HG02623 (cell line): Measurements from ENCODE around the gene BACE2.
"Not testable (repeated sequence)": the region's sequence is repeated elsewhere in the genome, so short reads cannot be mapped to it uniquely, and the experiment has no call there.

Experiments used
- ATAC-seq: cut with Tn5 transposase; IDR thresholded peaks from one replicate; pipeline ENCODE4 v1.9.1; 2021; ENCODE audit warnings: moderate library complexity; ENCODE audit not compliant: unreplicated experiment

Gene BACE2

DNA sequence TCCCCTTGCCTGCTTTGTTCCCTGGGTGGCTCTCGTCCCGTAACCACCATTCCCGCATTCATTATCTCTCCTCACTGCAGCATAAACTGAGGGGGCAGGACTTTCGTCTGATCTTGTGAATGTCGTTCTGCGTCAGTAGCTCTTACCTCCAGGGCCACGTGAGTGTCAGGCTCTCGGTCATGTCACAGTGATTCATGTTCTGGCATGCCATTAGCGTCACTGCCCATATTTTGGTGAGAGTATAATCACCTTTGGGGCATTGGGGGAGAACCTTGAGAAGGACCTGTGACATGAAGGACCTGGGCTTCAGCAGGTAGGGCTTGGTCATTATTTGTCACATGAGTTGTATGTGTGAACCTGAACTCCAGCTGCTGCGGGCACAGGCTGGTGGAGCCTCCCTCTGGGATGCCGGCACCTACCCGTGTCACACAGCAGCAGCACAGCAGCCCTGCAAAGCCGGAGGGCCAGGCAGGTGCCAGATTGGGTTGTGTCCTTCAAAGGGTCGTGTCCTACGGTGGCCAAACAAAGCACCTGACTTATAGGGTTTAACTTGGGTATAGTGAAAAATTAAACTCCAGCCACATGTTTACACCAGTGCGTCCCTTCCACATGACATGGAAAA lies 68.5 kb downstream of the BACE2 start:
- ATAC-seq: no peak

DNA sequence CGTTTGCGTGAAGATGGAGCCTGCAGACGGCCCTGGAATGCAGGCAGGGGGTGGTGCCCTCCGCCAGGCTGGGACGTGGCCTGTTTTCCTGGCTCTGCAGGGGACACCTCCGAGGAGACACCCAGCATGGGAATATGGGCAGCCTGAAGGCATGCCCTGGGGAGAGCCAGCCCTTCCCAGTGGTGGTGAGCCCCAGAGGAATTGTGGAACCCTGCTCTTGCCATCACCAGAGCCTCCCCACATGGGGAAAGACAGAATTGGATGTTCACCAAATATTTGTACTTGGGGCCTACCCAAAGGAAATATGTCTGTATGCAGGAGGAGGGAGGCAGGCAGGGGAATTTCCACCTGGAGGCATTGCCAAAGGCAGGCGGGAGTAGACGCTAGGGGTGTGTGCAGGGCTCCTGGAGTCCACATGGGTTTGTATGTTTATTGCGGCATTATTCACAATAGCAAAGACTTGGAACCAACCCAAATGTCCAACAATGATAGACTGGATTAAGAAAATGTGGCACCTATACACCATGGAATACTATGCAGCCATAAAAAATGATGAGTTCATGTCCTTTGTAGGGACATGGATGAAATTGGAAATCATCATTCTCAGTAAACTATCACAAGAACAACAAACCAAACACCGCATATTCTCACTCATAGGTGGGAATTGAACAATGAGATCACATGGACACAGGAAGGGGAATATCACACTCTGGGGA lies 70.3 kb downstream of the BACE2 start:
- ATAC-seq: not testable (repeated sequence)

GRCh38 chr21:41240040-41240439 lies 72.1 kb downstream of the BACE2 start:
- no peak for ATAC-seq

- ATAC-seq: no peak
Observed at GRCh38 chr21:41241341-41241740, 73.4 kb downstream of the BACE2 start.

- ATAC-seq: no peak
Observed at GRCh38 chr21:41242238-41242829, 74.4 kb downstream of the BACE2 start.

DNA sequence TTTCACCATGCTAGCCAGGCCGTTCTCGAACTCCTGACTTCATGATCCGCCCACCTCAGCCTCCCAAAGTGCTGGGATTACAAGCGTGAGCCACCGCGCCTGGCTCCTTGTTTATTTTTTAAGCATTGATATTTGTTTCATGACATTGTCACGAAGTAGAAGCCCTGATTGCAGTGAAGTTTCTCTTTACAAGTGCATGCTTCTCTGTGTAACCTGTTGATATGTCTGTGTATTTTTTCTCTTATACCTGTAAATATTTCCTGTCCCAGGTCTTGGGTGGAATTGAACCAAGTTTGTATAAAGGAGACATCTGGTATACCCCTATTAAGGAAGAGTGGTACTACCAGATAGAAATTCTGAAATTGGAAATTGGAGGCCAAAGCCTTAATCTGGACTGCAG lies 75.1 kb downstream of the BACE2 start:
- ATAC-seq: no peak

GRCh38 chr21:41244266-41244880 lies 76.4 kb downstream of the BACE2 start:
- ATAC-seq: not testable (repeated sequence)

GRCh38 chr21:41245509-41246135 lies 77.7 kb downstream of the BACE2 start:
- no peak for ATAC-seq

DNA sequence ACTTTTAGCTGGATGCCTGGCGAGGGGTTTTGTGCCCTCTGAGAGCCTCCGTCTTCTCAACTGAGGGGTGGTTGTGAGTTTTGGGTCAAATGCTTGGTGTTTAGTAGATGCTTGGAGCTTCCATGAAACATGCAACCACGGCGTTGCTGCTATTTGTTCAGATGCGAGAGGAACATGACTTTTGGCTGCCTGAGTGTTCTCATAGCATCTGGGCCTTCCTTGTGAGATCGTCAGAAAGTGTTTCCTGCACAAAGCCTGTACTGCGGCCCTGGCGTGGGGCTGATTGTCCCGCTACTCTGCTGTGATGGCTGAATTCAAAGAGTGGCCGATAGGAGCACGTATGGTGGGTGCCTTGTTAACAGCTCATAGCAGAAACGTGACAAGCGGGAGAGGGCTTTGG lies 78.8 kb downstream of the BACE2 start:
- no peak for ATAC-seq

DNA sequence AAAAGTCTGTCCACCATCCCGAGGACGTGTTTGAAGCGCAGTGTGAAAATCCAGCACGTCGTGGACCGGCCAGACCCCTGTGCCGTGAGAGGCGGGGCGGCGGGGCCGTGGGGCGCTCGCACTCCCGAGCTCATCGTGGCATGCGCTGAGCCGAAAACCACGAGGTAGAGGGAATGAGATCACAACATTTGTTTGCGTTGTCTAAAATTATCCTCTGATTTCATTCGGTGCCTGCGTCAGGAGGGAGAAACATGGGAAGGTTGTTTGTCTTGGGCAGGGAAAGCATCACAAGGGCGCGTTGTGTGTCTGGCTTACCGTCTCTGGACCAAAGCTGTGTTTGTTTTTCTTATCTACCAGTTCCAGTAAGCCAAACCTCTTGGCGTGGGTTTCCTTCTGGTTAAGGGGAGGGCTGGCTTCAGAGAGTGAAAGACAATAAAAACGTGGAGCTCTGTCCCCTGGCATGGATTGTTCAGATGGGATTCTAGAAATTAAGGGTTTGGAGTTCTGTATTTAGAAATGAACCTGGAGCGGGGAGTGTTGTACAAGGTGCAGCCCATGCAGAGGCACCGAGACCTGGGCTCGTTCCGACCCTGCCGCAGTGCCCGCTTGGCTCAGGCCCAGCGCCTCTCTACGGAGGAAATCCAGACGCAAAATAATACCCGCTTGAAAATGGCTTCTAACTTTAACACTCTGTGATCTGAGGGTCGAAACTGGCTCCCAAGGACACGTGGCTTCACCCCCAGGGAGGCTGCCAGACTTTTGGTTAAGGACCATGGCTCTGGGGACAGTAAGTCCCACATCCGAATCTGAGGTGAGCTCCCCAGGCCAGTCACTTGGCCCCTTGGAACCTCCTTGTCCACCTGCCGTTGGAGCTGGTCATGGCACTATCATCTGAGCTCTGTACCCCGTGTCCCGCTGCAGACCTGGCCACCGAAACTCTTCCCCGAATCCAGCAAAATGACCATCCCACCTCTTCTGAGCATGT lies 79.9 kb downstream of the BACE2 start:
- no peak for ATAC-seq

DNA sequence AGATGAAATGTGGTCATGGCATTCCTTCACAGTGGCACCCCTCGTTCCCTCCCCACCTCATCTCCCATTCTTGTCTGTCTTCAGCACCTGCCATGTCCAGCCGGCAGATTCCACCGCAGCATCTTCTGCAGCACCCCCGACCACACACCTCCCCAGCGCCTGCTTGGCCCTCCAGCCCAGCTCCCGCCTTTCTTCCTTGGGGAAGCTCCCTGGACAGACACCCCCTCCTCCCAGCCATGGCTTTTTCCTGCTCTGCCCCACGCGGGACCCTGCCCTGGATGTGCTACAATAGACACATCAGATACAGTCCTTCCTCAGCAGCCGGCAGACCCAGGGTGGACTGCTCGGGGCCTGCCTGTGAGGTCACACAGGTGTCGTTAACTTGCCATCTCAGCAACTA lies 81.5 kb downstream of the BACE2 start:
- no peak for ATAC-seq

- no peak for ATAC-seq
Observed at GRCh38 chr21:41250519-41250918, 82.6 kb downstream of the BACE2 start.

DNA sequence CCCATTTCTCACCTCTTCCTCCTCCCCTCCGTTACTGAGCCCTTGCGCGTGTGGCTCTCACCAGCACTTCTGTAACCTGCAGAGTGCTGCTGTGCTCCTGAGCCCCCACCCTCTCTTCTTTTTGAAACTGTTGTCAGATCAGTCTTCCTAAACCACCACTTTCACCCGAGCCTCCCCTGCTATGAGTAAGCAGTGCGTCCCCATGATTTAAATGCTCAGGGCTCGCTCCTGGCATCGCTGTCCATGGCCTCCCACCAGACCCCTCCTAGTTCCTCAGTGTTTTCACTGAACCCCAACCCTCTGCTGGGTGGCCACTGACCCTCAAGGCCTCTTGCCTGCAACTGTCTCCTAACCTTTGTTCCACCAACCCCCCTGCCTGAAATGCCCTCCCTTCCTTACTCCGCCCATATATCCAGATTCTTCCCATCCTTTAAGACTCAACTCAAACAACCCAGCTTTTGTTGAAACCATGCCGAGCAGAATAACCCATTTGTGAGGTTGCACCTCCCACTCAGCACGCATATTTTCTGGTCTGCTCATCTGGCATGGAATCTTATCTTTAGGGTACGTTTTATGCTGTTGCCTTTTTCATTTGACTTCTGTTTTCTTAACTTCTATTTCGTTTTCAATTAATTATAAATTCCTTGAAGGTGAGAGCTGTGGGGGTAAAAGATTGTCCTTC lies 84.1 kb downstream of the BACE2 start:
- ATAC-seq: no peak

DNA sequence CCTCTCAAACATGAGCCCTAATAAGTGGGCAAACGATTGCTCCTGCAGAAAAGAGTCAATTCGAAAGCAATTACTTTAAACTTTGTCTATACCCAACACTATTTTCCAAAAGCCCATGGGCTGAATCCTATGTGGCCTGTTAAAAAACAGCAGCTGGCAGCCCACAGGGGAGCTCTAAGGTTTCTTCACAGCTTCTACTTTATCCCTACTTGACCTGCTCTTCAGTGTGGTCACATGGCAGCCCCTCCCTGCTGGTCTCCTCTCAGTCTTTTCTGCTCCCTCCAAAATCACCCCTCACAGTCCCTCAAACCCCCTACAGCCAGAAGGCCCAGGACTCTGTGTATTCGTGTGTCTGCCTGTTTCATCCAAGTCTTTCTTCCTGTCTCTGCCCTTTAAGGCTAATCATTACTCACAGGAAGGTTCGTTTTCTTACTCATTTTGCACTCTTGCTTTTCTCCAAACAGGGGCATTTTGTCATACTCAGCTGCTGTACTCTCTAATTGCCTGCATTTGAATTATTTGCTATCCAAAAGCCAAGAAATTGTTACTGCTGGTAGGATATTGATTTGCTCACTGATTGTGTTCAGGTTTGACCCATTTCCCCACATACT lies 86.2 kb downstream of the BACE2 start:
- ATAC-seq: no peak

DNA sequence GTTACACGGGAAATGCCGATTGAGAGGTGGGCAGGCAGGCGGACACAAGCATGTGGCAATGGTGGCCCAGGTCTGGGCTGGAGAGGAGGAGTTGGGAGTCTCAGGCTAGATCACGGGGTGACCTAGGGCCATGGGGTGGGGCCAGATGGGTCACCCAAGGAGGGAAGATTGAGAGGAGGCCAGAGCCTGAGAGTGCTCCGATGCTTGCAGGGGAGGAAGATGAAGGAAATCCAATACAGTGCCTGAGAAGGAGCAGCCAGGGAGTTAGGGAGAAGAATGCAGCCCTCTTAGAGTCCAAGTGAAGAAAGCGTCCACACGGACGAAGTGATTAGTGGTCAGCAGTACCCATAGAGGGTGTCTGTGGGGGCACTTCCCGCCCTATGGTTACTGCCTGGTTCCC lies 87.2 kb downstream of the BACE2 start:
- no peak for ATAC-seq

DNA sequence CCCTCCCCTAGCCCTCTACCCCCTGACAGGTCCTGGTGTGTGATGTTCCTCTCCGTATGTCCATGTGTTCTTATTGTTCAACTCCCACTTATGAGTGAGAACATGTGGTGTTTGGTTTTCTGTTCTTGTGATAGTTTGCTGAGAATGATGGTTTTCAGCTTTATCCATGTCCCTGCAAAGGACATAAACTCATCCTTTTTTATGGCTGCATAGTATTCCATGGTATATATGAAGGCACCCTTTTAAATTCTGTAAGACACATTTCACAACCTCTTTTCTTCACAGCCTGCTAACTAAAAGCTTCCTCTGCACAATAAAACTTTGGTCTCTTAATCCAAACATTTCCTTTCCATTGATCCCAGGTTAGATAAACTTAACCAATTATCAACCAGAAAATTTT lies 88.3 kb downstream of the BACE2 start:
- ATAC-seq: not testable (repeated sequence)

- ATAC-seq: no peak
Observed at GRCh38 chr21:41256771-41257702, 89.1 kb downstream of the BACE2 start.

- ATAC-seq: no peak
Observed at GRCh38 chr21:41258617-41259016, 90.7 kb downstream of the BACE2 start.
